Endothelial cell of umbilical vein (primary cell): ENCODE data around the gene RFNG. TPM values are rescaled to one million over a fixed set of nuclear protein-coding genes. Genes with fewer than 3 reads are reported as not detected.

Experiments used
- BruUV-seq: library from RNA; stranded (reverse); fragments of 400-500 nt; replicated peaks from 2 replicates; lab custom pipeline; 2021; lab: Mats Ljungman, UMichigan
- CTCF ChIA-PET: fragments of 300-600, 350-600 bp; sonication (Branson Sonifier 250); formaldehyde crosslinking; loops from one replicate; lab custom pipeline; 2021; ENCODE audit warnings: antibody characterized with exemption, inconsistent platforms; lab: Charles Lee
- POLR2A ChIA-PET: fragments of 300-600, 350-600 bp; sonication (Branson Sonifier 250); formaldehyde crosslinking; loops from one replicate; lab custom pipeline; 2021; ENCODE audit warnings: antibody characterized with exemption, inconsistent platforms; lab: Charles Lee
- DNase-seq: peaks from one replicate; pipeline ENCODE4 v3.0.0-alpha.2; 2011; ENCODE audit warnings: low read depth, low spot score
- FAIRE-seq: peaks from 2 replicates; lab custom pipeline; 2011; peaks lifted over from hg19 to GRCh38; lab: Jason Lieb, UNC
- H2AFZ ChIP-seq: 2 replicates; pipeline ENCODE4 v1.6.0; 2012; ENCODE audit warnings: low read depth, low read length, control low read depth, inconsistent platforms
- H3K27ac ChIP-seq: 2 replicates; pipeline ENCODE4 v1.5.1; 2011; ENCODE audit warnings: low read depth, mild to moderate bottlenecking, control low read depth, low read length, moderate library complexity; ENCODE audit not compliant: insufficient read depth
- H3K27me3 ChIP-seq, 2 experiments: 2 replicates each; pipeline versions ENCODE4 v1.6.0 to v1.6.1; 2011; ENCODE audit warnings: low read length in 2 of 2, mixed read lengths in 1 of 2; ENCODE audit not compliant: control insufficient read depth in 2 of 2, insufficient read depth in 2 of 2
- H3K36me3 ChIP-seq, 2 experiments: 2 replicates in 1 of 2; 3 replicates in 1 of 2; pipeline ENCODE4 v1.5.1; 2011; ENCODE audit warnings: low read length in 2 of 2, mild to moderate bottlenecking in 1 of 2, moderate library complexity in 1 of 2; ENCODE audit not compliant: control insufficient read depth in 2 of 2, insufficient read depth in 2 of 2; ENCODE audit errors: extremely low read depth in 1 of 2
- H3K4me1 ChIP-seq: 3 replicates; pipeline ENCODE4 v1.5.1; 2011; ENCODE audit warnings: mild to moderate bottlenecking, low read length; ENCODE audit not compliant: control insufficient read depth, insufficient read depth; ENCODE audit errors: extremely low read depth
- H3K4me2 ChIP-seq: 2 replicates; pipeline ENCODE4 v1.6.1; 2011; ENCODE audit warnings: low read length, control low read depth, mixed read lengths; ENCODE audit not compliant: insufficient read depth
- H3K4me3 ChIP-seq, 3 experiments: fragments of 200-600 bp in 1 of 3; sonication (generic), shearing (Covaris generic) in 1 of 3; replicated peaks in 1 of 3; 2 replicates each; pipeline ENCODE4 v1.5.1; 2011 to 2016; ENCODE audit warnings: control low read depth in 3 of 3, low read length in 3 of 3, mild to moderate bottlenecking in 2 of 3, inconsistent platforms in 1 of 3, low read depth in 1 of 3, moderate library complexity in 1 of 3; ENCODE audit not compliant: insufficient read depth in 1 of 3
- H3K79me2 ChIP-seq: 2 replicates; pipeline ENCODE4 v1.6.0; 2012; ENCODE audit warnings: low read length, inconsistent platforms; ENCODE audit not compliant: control insufficient read depth, insufficient read depth
- H3K9ac ChIP-seq: replicated peaks from 2 replicates; pipeline ENCODE3; 2011; ENCODE audit warnings: low read length, control low read depth; ENCODE audit not compliant: insufficient read depth; ENCODE audit errors: extremely low read depth
- H3K9me1 ChIP-seq: replicated peaks from 3 replicates; pipeline ENCODE4 v1.6.0; 2011; ENCODE audit warnings: mild to moderate bottlenecking, low read length; ENCODE audit not compliant: control insufficient read depth, insufficient read depth; ENCODE audit errors: extremely low read depth
- H3K9me3 ChIP-seq: replicated peaks from 2 replicates; pipeline ENCODE4 v1.5.1; 2012; ENCODE audit warnings: low read length, inconsistent platforms; ENCODE audit not compliant: control insufficient read depth, insufficient read depth
- H4K20me1 ChIP-seq: replicated peaks from 2 replicates; pipeline ENCODE3; 2011; ENCODE audit warnings: mild to moderate bottlenecking, low read length; ENCODE audit not compliant: control insufficient read depth, insufficient read depth; ENCODE audit errors: extremely low read depth
- EZH2 ChIP-seq: IDR thresholded peaks from 2 replicates; pipeline ENCODE4 v1.6.1; 2012; ENCODE audit warnings: borderline replicate concordance, low read depth, mild to moderate bottlenecking, moderate library complexity, low read length, inconsistent platforms; ENCODE audit not compliant: severe bottlenecking
- FOS ChIP-seq: IDR thresholded peaks from 2 replicates; pipeline ENCODE4 v1.6.1; 2011; ENCODE audit warnings: mild to moderate bottlenecking, low read length, moderate library complexity, borderline replicate concordance; ENCODE audit not compliant: insufficient read depth
- GATA2 ChIP-seq: IDR thresholded peaks from 2 replicates; pipeline ENCODE4 v1.7.0; 2011; ENCODE audit warnings: low read depth, mild to moderate bottlenecking, moderate library complexity, mixed read lengths, low read length; ENCODE audit not compliant: insufficient read length, insufficient read depth
- JUN ChIP-seq: IDR thresholded peaks from 2 replicates; pipeline ENCODE4 v1.6.1; 2011; ENCODE audit warnings: borderline replicate concordance, low read depth; ENCODE audit not compliant: insufficient read length, insufficient read depth
- MAX ChIP-seq: IDR thresholded peaks from 2 replicates; pipeline ENCODE4 v1.6.1; 2011; ENCODE audit not compliant: insufficient read depth, insufficient read length
- MYC ChIP-seq: IDR thresholded peaks from one replicate; pipeline ENCODE4 v1.6.1; 2011; ENCODE audit warnings: mild to moderate bottlenecking, low read depth, low read length
- POLR2A ChIP-seq: IDR thresholded peaks from 2 replicates; pipeline ENCODE4 v1.6.1; 2012; ENCODE audit warnings: low read depth, mild to moderate bottlenecking, control low read depth, low read length
- POLR2AphosphoS5 ChIP-seq: IDR thresholded peaks from 2 replicates; pipeline ENCODE4 v1.6.1; 2012; ENCODE audit warnings: low read depth, mild to moderate bottlenecking, control low read depth, low read length, moderate library complexity; ENCODE audit not compliant: insufficient read depth
- dilution Hi-C: fragments of 300-500 bp; cut with MboI; formaldehyde crosslinking; loops from one replicate; pipeline ENCODE4 v1.15.0; 2019; ENCODE audit warnings: low sequenced_read_pairs; ENCODE audit not compliant: extremely low pct_ligation_motif_present
- intact Hi-C: fragments of 100-400 bp; cut with micrococcal nuclease; formaldehyde crosslinking; loops from one replicate; pipeline ENCODE4 v1.10.0; 2022
- polyA plus RNA-seq, 4 experiments: library from polyadenylated mRNA; depleted of rRNA in 3 of 4; stranded (reverse) in 3 of 4; unstranded in 1 of 4; fragments of >200 nt; gene quantifications; 2 replicates each; pipeline versions ENCODE4 v1.2.1 to v1.2.3, GENCODE V29; 2011 to 2012; ENCODE audit warnings: missing spikeins in 1 of 4
- total RNA-seq: library from RNA; stranded (reverse); gene quantifications from 2 replicates; pipeline ENCODE4 v1.2.3, GENCODE V29; 2021
- TF ChIP-seq, protein P1 (sequence below), 2 donors: IDR thresholded peaks; 1 replicate in 1 of 2; 2 replicates in 1 of 2; pipeline ENCODE4 v1.5.1; 2011; ENCODE audit warnings: low read length in 2 of 2, mild to moderate bottlenecking in 2 of 2, moderate library complexity in 2 of 2, control low read depth in 1 of 2, inconsistent platforms in 1 of 2, low read depth in 1 of 2; ENCODE audit not compliant: insufficient read depth in 1 of 2; ENCODE audit errors: extremely low read depth in 1 of 2

Gene RFNG
- total and polyA plus RNA-seq, 2 donors (not counting 3 experiments of a cell fraction or from before 2014, with no cell fraction given) = 33.7 to 40.0 TPM

GRCh38 chr17:82001571-82002056 lies 50.0 kb downstream of the RFNG start:
- FAIRE-seq = no peak
- no peak overlapping the region for H3K9ac ChIP-seq
- no peak for TF ChIP-seq POLR2AphosphoS5
- BruUV-seq = no TSS peak
- dilution Hi-C loops (no loop called here), intact Hi-C loops (loop anchor here (5.0 kb wide), 1 partner anchor 74 kb away; the partner anchor contains the start of gene MAFG)
- POLR2A ChIA-PET = no interaction called here
- no peaks in the 10 kb centered on the region for H3K79me2 ChIP-seq
- no peaks in the 10 kb centered on the region for H3K27me3 ChIP-seq
- H4K20me1 ChIP-seq = no peaks in the 10 kb centered on the region
- CTCF ChIA-PET = no interaction called here
- H3K4me1 ChIP-seq = peaks cover 13% of the 10 kb centered on the region
- no peak overlapping the region for H2AFZ ChIP-seq
- no peak overlapping the region for H3K4me2 ChIP-seq
- H3K4me3 ChIP-seq = no peak overlapping the region
- H3K36me3 ChIP-seq = no peaks in the 10 kb centered on the region
- H3K9me3 ChIP-seq = no peaks in the 10 kb centered on the region
- H3K9me1 ChIP-seq = no peaks in the 10 kb centered on the region
- DNase-seq = no peak
- H3K27ac ChIP-seq = no peak overlapping the region

GRCh38 chr17:82000803-82001570 lies 50.6 kb downstream of the RFNG start:
- intact Hi-C loops (loop anchor here (5.0 kb wide), 1 partner anchor 74 kb away; the partner anchor contains the start of gene MAFG), dilution Hi-C loops (no loop called here)
- FAIRE-seq (no peak), DNase-seq (no peak)
- no peak overlapping the region for H2AFZ ChIP-seq
- H3K4me1 ChIP-seq = peaks cover 13% of the 10 kb centered on the region
- no peaks in the 10 kb centered on the region for H3K27me3 ChIP-seq
- no peaks in the 10 kb centered on the region for H3K9me1 ChIP-seq
- POLR2A ChIA-PET = no interaction called here
- no peak overlapping the region for H3K4me2 ChIP-seq
- H3K27ac ChIP-seq = no peak overlapping the region
- H3K79me2 ChIP-seq = no peaks in the 10 kb centered on the region
- CTCF ChIA-PET = no interaction called here
- no peaks in the 10 kb centered on the region for H4K20me1 ChIP-seq
- TF ChIP-seq POLR2A (no peak), POLR2AphosphoS5 (no peak), JUN (no peak), EZH2 (no peak), MYC (no peak), GATA2 (no peak), MAX (no peak), FOS (no peak)
- TF ChIP-seq, protein P1, sequence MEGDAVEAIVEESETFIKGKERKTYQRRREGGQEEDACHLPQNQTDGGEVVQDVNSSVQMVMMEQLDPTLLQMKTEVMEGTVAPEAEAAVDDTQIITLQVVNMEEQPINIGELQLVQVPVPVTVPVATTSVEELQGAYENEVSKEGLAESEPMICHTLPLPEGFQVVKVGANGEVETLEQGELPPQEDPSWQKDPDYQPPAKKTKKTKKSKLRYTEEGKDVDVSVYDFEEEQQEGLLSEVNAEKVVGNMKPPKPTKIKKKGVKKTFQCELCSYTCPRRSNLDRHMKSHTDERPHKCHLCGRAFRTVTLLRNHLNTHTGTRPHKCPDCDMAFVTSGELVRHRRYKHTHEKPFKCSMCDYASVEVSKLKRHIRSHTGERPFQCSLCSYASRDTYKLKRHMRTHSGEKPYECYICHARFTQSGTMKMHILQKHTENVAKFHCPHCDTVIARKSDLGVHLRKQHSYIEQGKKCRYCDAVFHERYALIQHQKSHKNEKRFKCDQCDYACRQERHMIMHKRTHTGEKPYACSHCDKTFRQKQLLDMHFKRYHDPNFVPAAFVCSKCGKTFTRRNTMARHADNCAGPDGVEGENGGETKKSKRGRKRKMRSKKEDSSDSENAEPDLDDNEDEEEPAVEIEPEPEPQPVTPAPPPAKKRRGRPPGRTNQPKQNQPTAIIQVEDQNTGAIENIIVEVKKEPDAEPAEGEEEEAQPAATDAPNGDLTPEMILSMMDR (IDR thresholded peaks at IDR 0.05; ENCODE audit: extremely low read depth in 1 of 2, insufficient read depth in 1 of 2, low read depth in 1 of 2, low read length in 2 of 2) = no peak
- no peaks in the 10 kb centered on the region for H3K9me3 ChIP-seq
- BruUV-seq = no TSS peak
- no peaks in the 10 kb centered on the region for H3K36me3 ChIP-seq
- H3K4me3 ChIP-seq = no peak overlapping the region
- no peak overlapping the region for H3K9ac ChIP-seq
